ENCODE data around the gene IL17REL.

Gene IL17REL

DNA sequence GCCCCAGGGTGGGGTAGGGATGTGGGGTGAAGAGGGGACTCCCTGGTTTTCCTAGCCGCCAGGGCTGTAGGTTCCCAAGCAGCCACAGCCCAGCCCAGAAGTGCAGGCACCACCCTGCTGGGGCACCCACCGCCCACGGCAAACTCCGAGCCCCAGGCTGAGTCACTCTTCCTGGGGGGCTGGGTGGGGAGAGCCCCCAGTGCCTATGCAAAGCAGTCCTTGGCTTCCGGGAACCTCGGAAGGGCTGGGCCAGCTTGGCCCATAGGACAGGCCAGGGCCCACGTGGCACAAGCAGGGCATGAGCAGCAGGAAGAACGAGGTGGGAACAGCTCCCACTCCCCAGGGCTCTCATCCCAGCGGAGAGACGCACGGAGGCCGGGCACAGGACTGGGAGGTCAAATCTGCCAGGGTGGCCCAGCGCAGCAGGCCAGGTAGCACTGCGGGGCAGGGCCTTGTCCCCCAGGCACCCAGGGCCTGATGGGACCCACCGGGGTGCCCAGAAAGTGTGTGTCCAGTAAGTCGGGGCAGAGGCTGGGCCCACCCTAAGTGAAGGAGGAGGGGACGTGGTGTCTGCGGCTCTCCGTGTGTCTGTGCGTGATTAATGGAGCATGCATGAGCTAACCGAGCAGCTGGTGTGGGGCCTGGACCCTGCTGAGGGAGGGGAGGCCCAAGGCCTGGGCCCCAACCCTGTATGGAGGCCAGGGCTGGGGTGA is 4.6 kb upstream of the IL17REL start:
- Mint-ChIP-seq H3K36me3 (peaks cover under 1% of the 10 kb centered on the region), H3K27ac (peak overlapping the region; percentile 23), H3K9me3 (no peaks in the 10 kb centered on the region), H3K4me3 (peak overlapping the region; percentile 73), H3K4me1 (peaks cover 7% of the 10 kb centered on the region)
- ATAC-seq (peak; percentile 86), DNase-seq (ENCODE audit: low spot score in 2 of 2) (peak; percentile 75 to 88)

DNA sequence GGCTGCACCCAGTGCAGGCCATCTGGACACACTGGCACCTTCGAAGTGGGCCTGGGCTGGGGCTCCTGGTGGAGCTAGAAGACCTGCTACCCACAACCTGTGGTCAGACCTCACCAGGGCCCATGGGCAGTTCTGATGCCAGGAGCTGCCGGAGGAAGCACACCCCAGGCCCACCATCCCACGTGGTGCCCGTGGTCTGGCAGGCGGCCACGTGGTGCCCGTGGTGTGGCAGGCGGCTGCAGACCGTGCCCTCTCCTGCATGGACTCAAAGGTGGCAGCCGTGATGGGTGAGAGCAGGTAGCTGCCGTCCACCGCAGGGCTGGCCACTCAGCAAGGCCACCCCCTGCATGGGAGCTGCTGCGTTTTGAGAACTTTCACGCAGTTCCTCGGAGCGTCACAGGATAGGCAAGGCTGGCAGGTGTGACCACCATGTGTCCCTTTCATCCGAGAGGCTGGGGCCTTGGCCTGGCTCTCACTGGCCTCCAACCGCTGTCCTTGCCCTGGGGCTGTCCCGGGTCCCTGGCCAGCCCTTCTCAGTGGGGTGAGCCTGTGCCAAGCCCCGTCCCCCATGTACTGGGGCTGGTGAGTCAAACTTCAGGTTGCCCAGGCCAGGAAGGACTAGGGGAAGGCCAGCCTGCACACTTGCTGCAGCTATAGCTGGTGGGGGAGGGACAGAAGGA is 3.9 kb upstream of the IL17REL start:
- Mint-ChIP-seq H3K9me3 (no peaks in the 10 kb centered on the region), H3K4me3 (peak overlapping the region; percentile 73), H3K4me1 (peaks cover 14% of the 10 kb centered on the region), H3K27ac (peak overlapping the region; percentile 23), H3K36me3 (peaks cover 7% of the 10 kb centered on the region)
- no peak for ATAC-seq
- no peak for DNase-seq (ENCODE audit: low spot score in 2 of 2)

DNA sequence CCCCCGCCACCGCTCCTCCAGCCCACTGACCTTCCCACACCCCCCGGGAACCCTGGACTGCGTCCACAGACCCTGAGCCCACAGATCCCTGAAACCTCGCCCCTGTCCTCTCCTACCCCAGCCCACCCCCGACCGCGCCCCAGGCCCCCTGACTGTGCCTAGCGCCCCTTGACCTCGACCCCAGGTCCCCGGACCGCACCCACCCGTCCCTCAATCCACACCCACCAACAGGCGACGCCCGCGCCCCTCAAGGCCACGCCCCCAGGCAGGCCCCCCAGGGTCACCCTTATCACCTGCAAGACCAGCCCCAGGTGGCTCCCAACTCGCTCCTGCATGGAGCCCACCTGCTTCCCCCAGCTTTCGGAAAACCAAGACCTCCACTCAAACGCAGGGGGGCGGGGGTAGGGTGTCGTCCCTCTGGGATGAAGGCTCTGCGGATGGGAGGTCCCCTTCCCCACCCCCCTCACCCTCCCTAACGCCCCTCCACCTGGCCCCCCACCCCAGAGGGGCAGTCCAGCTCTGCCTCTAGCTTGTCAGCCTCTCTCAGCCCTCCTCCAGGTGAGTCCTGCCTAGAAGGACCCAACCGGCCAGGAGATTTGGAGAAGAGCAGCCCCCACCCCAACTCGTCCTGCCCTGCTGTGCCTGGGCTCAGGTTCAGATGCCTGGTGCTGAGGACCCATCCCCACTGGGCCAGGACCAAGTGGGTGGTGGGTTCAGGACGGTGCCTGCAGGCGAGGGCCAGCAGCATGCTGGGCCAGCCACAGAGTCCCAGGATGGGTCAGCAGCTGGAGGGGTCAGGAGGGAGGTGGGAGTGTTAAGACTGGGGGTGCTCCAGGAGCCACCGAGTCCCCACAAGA is 3.1 kb upstream of the IL17REL start:
- Mint-ChIP-seq H3K9me3 (no peaks in the 10 kb centered on the region), H3K4me1 (peaks cover 19% of the 10 kb centered on the region), H3K36me3 (peaks cover 9% of the 10 kb centered on the region), H3K4me3 (peak overlapping the region; percentile 73), H3K27ac (no peak overlapping the region)
- ATAC-seq (no peak), DNase-seq (ENCODE audit: low spot score in 2 of 2) (no peak)

DNA sequence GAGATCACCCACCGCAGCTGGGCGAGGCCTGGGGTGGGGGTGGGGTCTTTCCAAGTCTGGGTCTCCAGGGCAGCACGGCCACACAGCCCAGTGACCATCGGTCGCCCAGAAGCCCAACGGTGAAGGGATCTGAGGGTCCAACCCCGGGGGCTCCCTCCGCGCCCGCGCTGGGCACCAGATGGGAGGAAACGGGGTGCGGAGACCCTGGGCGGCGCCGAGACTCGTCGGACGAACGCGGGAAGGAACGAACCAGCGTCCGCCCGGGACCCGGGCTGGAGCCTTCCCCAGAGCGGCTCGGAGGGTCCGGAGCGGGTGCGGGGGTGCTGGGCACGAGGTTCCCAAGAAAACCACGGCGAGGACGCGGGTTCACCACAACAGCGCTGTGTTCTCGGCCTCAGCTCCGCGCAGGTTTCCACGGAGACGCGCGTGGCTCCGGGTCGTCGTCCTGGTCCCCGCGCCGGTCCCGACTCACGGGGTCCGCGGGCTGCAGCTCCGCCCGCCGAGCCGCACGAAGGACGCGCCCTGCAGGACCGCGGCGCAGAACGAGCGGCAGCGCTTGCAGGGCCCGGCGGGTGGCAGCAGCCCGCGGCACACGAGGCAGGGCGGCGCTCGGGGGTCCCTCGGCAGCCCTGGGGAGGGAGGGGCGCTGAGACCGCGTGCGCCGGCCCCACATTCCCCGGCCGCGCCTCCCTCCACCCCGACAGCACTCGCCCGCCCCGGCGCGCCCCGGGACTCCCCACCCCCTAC is 2.3 kb upstream of the IL17REL start:
- peaks cover 19% of the 10 kb centered on the region for H3K4me1 Mint-ChIP-seq
- H3K4me3 Mint-ChIP-seq: peak overlapping the region; percentile 41
- peaks cover 9% of the 10 kb centered on the region for H3K36me3 Mint-ChIP-seq
- H3K9me3 Mint-ChIP-seq: no peaks in the 10 kb centered on the region
- no peak for DNase-seq (ENCODE audit: low spot score in 2 of 2)
- H3K27ac Mint-ChIP-seq: no peak overlapping the region
- no peak for ATAC-seq

DNA sequence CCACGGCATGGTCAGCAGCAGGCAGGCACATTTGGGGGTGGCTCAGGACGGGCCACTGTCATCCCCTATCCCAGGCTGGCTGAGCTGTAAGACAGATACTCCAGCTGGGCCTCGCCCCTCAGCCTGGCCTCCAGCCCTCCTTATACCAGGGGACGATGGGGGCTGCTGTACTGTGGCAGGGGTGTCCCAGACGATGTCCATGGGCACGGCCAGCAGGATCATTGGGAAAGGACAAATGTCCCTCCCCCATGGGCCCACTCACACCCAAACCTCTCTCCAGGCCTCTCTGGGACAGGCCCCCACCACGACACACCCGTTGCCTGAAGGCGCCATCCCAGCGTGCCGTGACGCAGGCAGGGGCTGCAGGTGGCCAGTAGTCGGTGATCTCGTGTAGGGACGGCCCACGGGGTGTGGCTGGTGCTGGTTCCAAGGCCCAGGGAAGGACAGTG is 1.5 kb upstream of the IL17REL start:
- Mint-ChIP-seq H3K4me3 (peak overlapping the region; percentile 41), H3K9me3 (no peaks in the 10 kb centered on the region), H3K4me1 (peaks cover 19% of the 10 kb centered on the region), H3K36me3 (peaks cover 9% of the 10 kb centered on the region), H3K27ac (no peak overlapping the region)
- DNase-seq (ENCODE audit: low spot score in 2 of 2) (no peak), ATAC-seq (no peak)

DNA sequence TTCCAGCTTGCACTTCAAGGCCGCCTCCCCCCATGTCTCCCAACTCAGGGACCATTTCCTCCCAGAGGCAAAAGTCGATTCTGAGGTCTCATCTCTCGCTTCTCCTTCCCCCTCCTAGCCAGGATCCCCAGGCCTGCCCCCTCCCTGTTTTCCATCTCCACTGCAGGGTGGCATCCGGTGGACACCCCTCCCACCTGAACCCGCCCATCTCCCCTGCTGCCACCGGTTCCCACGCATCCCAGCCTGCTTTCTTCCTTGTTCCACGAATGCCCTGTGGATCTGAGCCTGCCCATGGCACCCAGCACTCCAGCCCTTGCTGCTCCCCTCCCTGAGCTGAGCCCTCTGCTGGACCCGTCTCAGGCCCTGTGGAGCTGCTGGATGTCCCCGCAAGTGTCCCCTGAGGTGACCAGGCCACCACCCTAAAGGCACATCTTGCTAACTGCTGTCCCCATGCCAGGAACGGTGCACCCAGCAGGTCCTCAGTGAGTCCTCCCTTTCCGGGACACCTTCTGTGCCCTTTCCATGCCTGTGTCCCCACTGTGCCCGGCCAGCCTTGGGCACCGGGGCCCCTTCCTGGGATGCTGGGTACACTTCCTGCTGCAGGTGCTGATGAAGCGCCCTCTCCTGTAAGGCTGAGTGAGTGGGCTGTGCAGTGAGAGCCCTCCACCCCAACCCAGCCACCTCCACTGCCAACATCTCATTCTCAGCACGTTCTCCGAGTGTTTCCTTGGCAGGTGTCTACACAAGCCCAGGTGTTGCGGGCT is 936 bp downstream of the IL17REL start:
- peaks cover 9% of the 10 kb centered on the region for H3K36me3 Mint-ChIP-seq
- ATAC-seq (no peak), DNase-seq (ENCODE audit: low spot score in 2 of 2) (no peak)
- H3K4me1 Mint-ChIP-seq: peaks cover 19% of the 10 kb centered on the region
- no peaks in the 10 kb centered on the region for H3K9me3 Mint-ChIP-seq
- H3K4me3 Mint-ChIP-seq: peak overlapping the region; percentile 78
- peak overlapping the region; percentile 91 for H3K27ac Mint-ChIP-seq

DNA sequence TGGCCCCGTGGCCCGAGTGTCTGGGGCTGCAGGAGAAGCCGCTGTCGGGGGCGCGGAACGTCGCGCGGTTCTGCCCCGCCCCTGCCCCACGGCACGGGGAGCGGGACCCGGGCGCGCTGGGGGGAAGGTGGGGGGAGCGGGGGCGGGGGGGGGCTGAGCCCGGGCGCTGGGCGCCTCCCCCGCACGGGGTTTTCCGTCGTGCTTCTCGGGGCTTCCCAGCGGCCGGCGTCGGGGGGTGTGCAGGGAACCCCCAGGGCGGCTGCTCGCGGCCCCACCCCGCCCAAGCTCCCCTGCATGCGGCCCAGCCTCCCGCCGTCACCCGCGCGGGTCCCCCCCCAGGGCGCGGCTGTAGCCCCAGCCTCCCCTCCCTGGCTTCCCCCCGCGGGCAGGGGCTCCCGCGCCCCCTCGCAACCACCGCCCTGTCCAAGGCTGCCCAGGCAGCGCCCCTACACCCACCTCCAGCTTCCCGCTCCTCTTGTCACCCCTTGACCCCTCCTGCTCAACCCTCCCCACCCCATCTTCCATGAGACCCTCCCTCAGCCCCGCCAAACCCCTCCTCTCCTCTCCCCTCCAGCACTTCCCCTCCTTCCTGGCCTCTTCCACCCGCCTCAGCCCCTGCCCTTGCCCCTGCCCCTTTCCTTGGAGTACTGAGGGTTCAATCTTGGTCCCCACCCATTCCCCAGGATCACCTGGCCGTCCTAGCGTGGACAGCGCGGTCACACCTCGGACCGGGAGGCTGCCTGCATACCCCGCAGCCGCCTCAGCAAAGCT is 1.7 kb downstream of the IL17REL start:
- DNase-seq (ENCODE audit: low spot score in 2 of 2): peak in 1 of 2 donors; percentile 73
- H3K27ac Mint-ChIP-seq: peak overlapping the region; percentile 91
- peak overlapping the region; percentile 78 for H3K4me3 Mint-ChIP-seq

DNA sequence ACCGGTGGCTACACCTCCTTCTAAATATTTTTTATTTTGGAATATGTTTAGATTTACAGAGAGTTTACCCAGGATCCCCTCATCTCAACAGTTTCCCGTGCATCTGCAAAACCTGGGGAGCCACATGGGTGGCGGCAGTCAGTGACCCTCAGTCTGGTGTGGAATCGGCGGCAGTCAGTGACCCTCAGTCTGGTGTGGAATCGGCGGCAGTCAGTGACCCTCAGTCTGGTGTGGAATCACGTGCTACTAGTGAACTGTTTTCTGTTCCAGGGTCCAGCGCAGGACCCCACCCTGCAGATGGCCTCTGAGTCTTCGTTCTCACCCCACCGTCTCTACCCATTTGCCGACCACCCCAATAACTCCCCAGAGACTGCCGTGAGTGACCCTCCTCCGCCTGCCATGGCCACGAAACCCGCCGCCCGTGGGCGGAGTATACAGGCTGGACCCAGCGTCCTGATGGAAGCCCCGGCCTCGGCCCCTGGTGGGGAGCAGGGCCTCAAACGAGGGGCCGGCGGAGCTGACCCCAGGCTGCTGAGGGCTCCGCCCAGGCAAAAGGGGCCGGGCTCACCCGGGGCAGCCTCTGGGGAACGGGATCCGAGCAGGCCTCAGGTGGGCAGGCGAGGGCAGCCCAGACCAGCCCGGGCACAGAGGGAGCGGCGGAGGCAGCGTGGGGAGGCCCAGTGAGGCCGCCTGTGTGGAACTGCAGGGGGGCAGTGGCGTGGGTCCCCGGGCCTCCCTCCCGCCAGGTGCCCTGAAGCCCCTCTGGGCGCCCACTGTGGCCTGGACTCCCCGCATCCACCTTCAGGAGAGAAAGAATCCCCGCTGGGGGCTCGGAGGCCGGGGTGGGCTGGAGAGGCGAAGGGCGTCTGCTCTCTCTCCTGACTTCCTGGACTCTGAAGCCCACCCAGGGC is 2.5 kb downstream of the IL17REL start:
- no peaks in the 10 kb centered on the region for H3K9me3 Mint-ChIP-seq
- H3K36me3 Mint-ChIP-seq: peaks cover 14% of the 10 kb centered on the region
- H3K4me1 Mint-ChIP-seq: peaks cover 24% of the 10 kb centered on the region
- peak overlapping the region; percentile 78 for H3K4me3 Mint-ChIP-seq
- DNase-seq (ENCODE audit: low spot score in 2 of 2): no peak
- H3K27ac Mint-ChIP-seq: no peak overlapping the region
- ATAC-seq: no peak

More for the DNA sequence above, 1.7 kb downstream of the IL17REL start:
- Mint-ChIP-seq H3K36me3 (peaks cover 14% of the 10 kb centered on the region), H3K4me1 (peaks cover 19% of the 10 kb centered on the region), H3K9me3 (no peaks in the 10 kb centered on the region)
- peak; percentile 61 for ATAC-seq

DNA sequence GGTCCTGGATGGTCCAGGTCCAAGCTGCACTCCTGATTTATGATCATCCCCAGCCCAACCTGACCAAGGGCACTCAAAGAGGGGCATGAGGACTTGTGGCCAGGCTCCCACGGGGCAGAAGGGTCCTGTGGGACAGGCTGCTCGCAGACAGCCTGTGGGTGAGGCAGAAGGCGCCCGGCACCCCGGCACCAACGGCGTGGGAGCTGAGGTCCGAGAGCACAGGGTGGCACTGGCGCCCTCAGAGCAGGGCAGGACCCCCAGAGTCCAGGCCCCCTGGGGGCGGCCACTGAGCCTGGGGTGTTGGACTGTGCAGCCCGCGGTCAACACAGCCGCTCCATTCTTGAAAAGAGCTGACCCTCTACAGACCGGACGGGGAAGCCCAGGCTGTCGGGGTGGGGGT is 3.3 kb downstream of the IL17REL start:
- peaks cover 14% of the 10 kb centered on the region for H3K36me3 Mint-ChIP-seq

DNA sequence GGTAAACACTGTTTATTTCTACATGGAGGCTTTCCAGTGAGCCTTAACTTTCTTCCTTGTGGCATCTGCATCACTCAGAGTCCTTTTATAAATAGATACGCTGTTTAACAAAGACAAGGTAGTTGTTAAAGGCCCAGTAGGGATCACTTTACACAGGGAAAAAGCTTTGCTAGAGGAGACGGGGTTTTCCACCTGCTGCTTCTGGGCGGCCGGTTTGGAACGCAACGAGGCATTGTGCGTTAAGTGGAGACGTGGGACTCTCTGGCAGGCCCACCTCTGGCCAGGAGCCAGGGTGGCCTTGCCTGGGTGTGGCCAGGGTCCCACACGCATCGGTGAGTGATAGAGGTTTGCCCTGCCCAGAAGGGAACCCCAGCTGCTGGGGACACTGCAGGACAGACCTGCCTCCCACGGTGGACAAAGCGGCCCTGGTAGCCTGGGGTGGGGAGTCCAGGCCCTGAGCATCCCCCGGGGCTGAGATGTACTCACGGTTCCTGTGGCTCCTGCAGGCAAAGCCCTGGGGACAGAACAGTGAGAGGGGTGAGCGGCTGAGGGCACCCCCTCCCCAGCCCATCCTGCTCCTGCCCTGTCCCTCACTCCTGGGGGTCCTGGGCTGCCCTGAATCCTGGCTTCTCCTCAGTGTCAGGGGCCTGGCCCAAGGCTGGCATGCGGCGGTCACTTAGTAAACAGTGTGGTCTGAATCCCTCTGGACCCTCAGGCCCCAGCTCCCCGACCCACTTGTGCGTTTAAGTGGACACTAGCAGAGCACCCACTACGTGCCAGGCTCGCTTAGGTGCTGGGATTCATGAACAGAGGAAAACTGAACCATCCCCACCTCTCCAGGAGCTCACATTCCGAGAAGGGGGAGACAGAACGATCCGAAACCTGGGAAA is 4.2 kb downstream of the IL17REL start:
- H3K27ac Mint-ChIP-seq: no peak overlapping the region
- peaks cover 14% of the 10 kb centered on the region for H3K36me3 Mint-ChIP-seq
- no peak overlapping the region for H3K4me3 Mint-ChIP-seq
- peaks cover 24% of the 10 kb centered on the region for H3K4me1 Mint-ChIP-seq
- ATAC-seq (no peak), DNase-seq (ENCODE audit: low spot score in 2 of 2) (no peak)
- no peaks in the 10 kb centered on the region for H3K9me3 Mint-ChIP-seq

More for the DNA sequence above, 3.3 kb downstream of the IL17REL start:
- Mint-ChIP-seq H3K9me3 (no peaks in the 10 kb centered on the region), H3K4me1 (peaks cover 29% of the 10 kb centered on the region), H3K4me3 (no peak overlapping the region), H3K27ac (no peak overlapping the region)
- DNase-seq (ENCODE audit: low spot score in 2 of 2) (no peak), ATAC-seq (no peak)

DNA sequence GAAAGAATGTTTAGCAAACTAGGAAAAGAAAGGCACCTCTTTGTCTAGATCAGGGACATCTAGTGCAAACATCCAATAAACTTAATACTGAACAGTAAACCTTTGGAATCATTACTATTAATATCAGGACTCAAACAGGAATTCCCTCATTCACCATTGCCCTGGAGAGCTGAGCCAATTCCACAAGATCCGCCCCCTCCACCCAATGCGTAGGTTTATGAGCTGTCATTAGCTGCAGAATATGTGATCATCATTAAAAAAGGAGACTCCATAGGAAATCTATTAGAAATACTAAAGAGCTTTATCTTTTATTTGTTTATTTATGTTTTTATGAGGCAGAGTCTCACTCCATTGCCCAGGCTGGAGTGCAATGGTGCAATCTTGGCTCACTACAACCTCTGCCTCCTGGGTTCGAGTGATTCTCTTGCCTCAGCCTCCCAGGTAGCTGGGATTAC is 5.5 kb downstream of the IL17REL start:
- Mint-ChIP-seq H3K27ac (no peak overlapping the region), H3K9me3 (no peaks in the 10 kb centered on the region), H3K4me3 (no peak overlapping the region), H3K36me3 (peaks cover 13% of the 10 kb centered on the region), H3K4me1 (peaks cover 22% of the 10 kb centered on the region)
- DNase-seq (ENCODE audit: low spot score in 2 of 2): no peak
- ATAC-seq: no peak

DNA sequence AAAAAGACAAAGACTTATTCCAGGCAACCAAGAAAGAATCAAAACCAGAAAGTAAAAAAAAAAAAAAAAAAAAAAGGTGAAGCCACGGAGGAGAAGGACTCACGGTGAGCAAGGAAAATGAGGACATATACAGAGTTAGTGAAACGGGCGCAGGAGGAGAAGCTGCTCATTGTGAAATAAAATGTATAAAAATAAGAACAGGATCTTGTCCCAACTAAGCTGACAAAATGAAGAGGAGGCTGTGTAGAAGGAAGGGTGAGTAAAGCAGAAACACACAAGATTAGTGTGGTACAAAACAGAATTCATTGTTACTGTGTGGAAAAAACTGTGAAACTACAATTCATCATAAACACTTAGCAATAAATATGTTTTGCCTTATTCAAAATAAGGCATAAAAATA is 7.6 kb downstream of the IL17REL start:
- Mint-ChIP-seq H3K9me3 (no peaks in the 10 kb centered on the region), H3K36me3 (peaks cover 5% of the 10 kb centered on the region), H3K4me3 (peak overlapping the region; percentile 21), H3K27ac (peak overlapping the region; percentile 80), H3K4me1 (peaks cover 16% of the 10 kb centered on the region)
- ATAC-seq (peak; percentile 51), DNase-seq (ENCODE audit: low spot score in 2 of 2) (no peak)

All from stimulated activated effector memory CD8-positive, alpha-beta T cell treated with anti-CD3 and anti-CD28 coated beads, Interleukin-12 subunit alpha, Interleukin-12 subunit beta, amount 100 ng/mL, for 72 hours (primary cell).